Right lung (tissue), 5 donors: Measurements from ENCODE around the gene VWC2. TPM values are rescaled to one million over a fixed set of nuclear protein-coding genes. Genes with fewer than 3 reads are reported as not detected.

Experiments
- DNase-seq, 2 donors: peaks; one replicate each; pipeline ENCODE4 v3.0.0-alpha.2; 2013
- polyA plus RNA-seq, 5 donors: library from polyadenylated mRNA; unstranded; fragments of 120-200 nt; gene quantifications; one replicate each; pipeline versions ENCODE4 v1.2.1 to v1.2.3, GENCODE V29; 2013; ENCODE audit warnings: inconsistent platforms in 1 of 5, low replicate concordance in 1 of 5; ENCODE audit not compliant: insufficient read length in 5 of 5, insufficient read depth in 1 of 5

VWC2 gene
- polyA plus RNA-seq, 5 donors = 0.01 to 0.03 (median 0.02) TPM; not detected in 1

GRCh38 chr7:49937608-49938007 lies 164.2 kb downstream of the VWC2 start:
- no peak for DNase-seq
